HL-60 (cell line): ENCODE measurements around the gene WARS2.

ENCODE experiments used
- DNase-seq, 2 experiments: peaks; one replicate each; pipeline ENCODE4 v3.0.0-alpha.2; 2010 to 2020; ENCODE audit warnings: low read depth in 1 of 2, low spot score in 1 of 2
- H3K27ac ChIP-seq: fragments of 250-450 bp; sonication (Bioruptor Pico); replicated peaks from 2 replicates; pipeline ENCODE4 v1.5.1; 2020; ENCODE audit warnings: mild to moderate bottlenecking, moderate library complexity
- H3K27me3 ChIP-seq: fragments of 250-450 bp; sonication (Bioruptor Pico); 2 replicates; pipeline ENCODE4 v1.5.1; 2021; ENCODE audit warnings: mild to moderate bottlenecking, moderate library complexity; ENCODE audit not compliant: insufficient read depth, poor library complexity, severe bottlenecking
- H3K4me3 ChIP-seq: replicated peaks from 2 replicates; pipeline ENCODE4 v1.5.1; 2011; ENCODE audit warnings: mild to moderate bottlenecking, control low read depth, low read length; ENCODE audit not compliant: insufficient read depth
- GABPA ChIP-seq: IDR thresholded peaks from 2 replicates; pipeline ENCODE4 v1.6.1; 2012; ENCODE audit warnings: low read depth
- POLR2AphosphoS5 ChIP-seq: IDR thresholded peaks from 2 replicates; pipeline ENCODE4 v1.6.1; 2012; ENCODE audit warnings: low read depth
- SPI1 ChIP-seq: IDR thresholded peaks from 2 replicates; pipeline ENCODE4 v1.6.1; 2012; ENCODE audit warnings: low read depth, mild to moderate bottlenecking, borderline replicate concordance
- TF ChIP-seq, protein P1 (sequence below): IDR thresholded peaks from 2 replicates; pipeline ENCODE4 v1.6.1; 2012; ENCODE audit warnings: low read depth; ENCODE audit not compliant: insufficient replicate concordance
- TF ChIP-seq, protein P2 (sequence below): IDR thresholded peaks from one replicate; pipeline ENCODE4 v1.5.1; 2011; ENCODE audit warnings: low read length, control low read depth, inconsistent platforms; ENCODE audit not compliant: insufficient read depth

The WARS2 gene

DNA sequence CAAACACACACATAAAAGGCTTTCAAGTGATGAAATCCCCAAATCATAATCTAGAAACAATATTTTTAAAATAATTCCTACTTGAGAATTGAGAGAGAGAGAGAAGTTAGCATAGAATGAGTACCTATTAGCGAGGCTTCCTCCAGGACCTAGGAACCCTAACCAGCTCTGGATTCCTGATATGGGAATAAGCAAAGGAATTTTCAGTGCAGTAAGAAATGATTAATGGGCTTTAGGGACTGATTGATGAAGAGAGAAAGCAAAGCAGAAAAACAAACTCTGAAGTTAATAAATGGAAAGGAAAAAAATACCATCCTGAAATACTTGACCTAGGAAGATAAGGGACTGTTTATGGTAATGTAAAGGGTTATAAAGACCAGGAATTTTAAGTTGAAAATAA is 60.6 kb downstream of the WARS2 start:
- no peak for DNase-seq

GRCh38 chr1:119075614-119076013 is 64.8 kb downstream of the WARS2 start:
- Histone ChIP-seq H3K27me3 (no peaks in the 10 kb centered on the region), H3K27ac (no peak overlapping the region), H3K4me3 (no peak overlapping the region)
- no peak for DNase-seq
- TF ChIP-seq GABPA (no peak), SPI1 (no peak), POLR2AphosphoS5 (no peak)
- TF ChIP-seq, protein P1, sequence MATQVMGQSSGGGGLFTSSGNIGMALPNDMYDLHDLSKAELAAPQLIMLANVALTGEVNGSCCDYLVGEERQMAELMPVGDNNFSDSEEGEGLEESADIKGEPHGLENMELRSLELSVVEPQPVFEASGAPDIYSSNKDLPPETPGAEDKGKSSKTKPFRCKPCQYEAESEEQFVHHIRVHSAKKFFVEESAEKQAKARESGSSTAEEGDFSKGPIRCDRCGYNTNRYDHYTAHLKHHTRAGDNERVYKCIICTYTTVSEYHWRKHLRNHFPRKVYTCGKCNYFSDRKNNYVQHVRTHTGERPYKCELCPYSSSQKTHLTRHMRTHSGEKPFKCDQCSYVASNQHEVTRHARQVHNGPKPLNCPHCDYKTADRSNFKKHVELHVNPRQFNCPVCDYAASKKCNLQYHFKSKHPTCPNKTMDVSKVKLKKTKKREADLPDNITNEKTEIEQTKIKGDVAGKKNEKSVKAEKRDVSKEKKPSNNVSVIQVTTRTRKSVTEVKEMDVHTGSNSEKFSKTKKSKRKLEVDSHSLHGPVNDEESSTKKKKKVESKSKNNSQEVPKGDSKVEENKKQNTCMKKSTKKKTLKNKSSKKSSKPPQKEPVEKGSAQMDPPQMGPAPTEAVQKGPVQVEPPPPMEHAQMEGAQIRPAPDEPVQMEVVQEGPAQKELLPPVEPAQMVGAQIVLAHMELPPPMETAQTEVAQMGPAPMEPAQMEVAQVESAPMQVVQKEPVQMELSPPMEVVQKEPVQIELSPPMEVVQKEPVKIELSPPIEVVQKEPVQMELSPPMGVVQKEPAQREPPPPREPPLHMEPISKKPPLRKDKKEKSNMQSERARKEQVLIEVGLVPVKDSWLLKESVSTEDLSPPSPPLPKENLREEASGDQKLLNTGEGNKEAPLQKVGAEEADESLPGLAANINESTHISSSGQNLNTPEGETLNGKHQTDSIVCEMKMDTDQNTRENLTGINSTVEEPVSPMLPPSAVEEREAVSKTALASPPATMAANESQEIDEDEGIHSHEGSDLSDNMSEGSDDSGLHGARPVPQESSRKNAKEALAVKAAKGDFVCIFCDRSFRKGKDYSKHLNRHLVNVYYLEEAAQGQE = no peak
- TF ChIP-seq, protein P2, sequence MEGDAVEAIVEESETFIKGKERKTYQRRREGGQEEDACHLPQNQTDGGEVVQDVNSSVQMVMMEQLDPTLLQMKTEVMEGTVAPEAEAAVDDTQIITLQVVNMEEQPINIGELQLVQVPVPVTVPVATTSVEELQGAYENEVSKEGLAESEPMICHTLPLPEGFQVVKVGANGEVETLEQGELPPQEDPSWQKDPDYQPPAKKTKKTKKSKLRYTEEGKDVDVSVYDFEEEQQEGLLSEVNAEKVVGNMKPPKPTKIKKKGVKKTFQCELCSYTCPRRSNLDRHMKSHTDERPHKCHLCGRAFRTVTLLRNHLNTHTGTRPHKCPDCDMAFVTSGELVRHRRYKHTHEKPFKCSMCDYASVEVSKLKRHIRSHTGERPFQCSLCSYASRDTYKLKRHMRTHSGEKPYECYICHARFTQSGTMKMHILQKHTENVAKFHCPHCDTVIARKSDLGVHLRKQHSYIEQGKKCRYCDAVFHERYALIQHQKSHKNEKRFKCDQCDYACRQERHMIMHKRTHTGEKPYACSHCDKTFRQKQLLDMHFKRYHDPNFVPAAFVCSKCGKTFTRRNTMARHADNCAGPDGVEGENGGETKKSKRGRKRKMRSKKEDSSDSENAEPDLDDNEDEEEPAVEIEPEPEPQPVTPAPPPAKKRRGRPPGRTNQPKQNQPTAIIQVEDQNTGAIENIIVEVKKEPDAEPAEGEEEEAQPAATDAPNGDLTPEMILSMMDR = no peak

More for the DNA sequence above, 60.6 kb downstream of the WARS2 start:
- Histone ChIP-seq H3K27me3 (no peaks in the 10 kb centered on the region), H3K4me3 (no peak overlapping the region), H3K27ac (no peak overlapping the region)
- TF ChIP-seq POLR2AphosphoS5 (no peak), SPI1 (no peak), GABPA (no peak)
- TF ChIP-seq, protein P1 = no peak
- TF ChIP-seq, protein P2 = no peak

- no peak for TF ChIP-seq POLR2AphosphoS5
- TF ChIP-seq, protein P1 = no peak
- no peak for TF ChIP-seq GABPA
- no peak for TF ChIP-seq SPI1
- TF ChIP-seq, protein P2 = no peak
- H3K4me3 ChIP-seq = no peak overlapping the region
- no peak for DNase-seq
- no peak overlapping the region for H3K27ac ChIP-seq
- no peaks in the 10 kb centered on the region for H3K27me3 ChIP-seq
These were observed 69.1 kb downstream of the WARS2 start for GRCh38 chr1:119071321-119071720.
